ENCODE data around the gene SRBD1. TPM values are rescaled to one million over a fixed set of nuclear protein-coding genes. Genes with fewer than 3 reads are reported as not detected.

Gene SRBD1
- total RNA-seq, 1 experiment from 2014 or later: 19.8 TPM

GRCh38 chr2:45494275-45494977 lies 116.6 kb downstream of the SRBD1 start:
- TF ChIP-seq CTCF (conservative IDR thresholded peaks at IDR 0.05; ENCODE audit: low read depth, low read length) (peak; percentile 89), EZH2phosphoT487 (IDR thresholded peaks at IDR 0.05; ENCODE audit: borderline replicate concordance, low read length) (no peak)
- ChIA-PET CTCF (interaction anchor here (1.1 to 1.5 kb wide), 2 partner anchors 257 to 470 kb away, joined by 4 to 7 read pairs; no protein-coding TSS in a partner anchor), POLR2A (ENCODE audit: unreplicated experiment) (no interaction called here)
- no peak overlapping the region for H3K4me3 ChIP-seq (ENCODE audit: low read length)
- H3K27me3 ChIP-seq (ENCODE audit: low read length): no peaks in the 10 kb centered on the region
- H3F3A ChIP-seq (ENCODE audit: low read length, unreplicated experiment): no peaks in the 10 kb centered on the region
- H3K9me2 ChIP-seq (replicated peaks; ENCODE audit: low read length): no peaks in the 10 kb centered on the region
- H3K79me2 ChIP-seq (ENCODE audit: low read length): no peaks in the 10 kb centered on the region
- H3K4me1 ChIP-seq (ENCODE audit: insufficient read depth, low read length): peaks cover 5% of the 10 kb centered on the region
- peak overlapping the region; percentile 43; the same call in 1 of the 2 replicates for H3K9ac ChIP-seq (ENCODE audit: low read length)
- no peaks in the 10 kb centered on the region for H3K36me3 ChIP-seq (ENCODE audit: low read depth, low read length)
- intact Hi-C loops (cut with micrococcal nuclease): loop anchor here (1.0 to 2.0 kb wide), 4 partner anchors 256 to 513 kb away; no protein-coding TSS in a partner anchor
- H3K27ac ChIP-seq (ENCODE audit: low read length): peak overlapping the region; percentile 38
- ATAC-seq (peak; percentile 40; the same call in 1 of the 2 replicates), DNase-seq (peak; percentile 83)
- BruUV-seq (replicated peaks): no TSS peak
- no peak overlapping the region for H2AFZ ChIP-seq (ENCODE audit: low read length)
- no peaks in the 10 kb centered on the region for H3K9me3 ChIP-seq (ENCODE audit: low read length)
- H3K4me2 ChIP-seq (ENCODE audit: low read length): no peak overlapping the region
- no peaks in the 10 kb centered on the region for H4K20me1 ChIP-seq (ENCODE audit: low read length)

- Histone ChIP-seq H3K9me2 (replicated peaks; ENCODE audit: low read length) (no peaks in the 10 kb centered on the region), H3K9me3 (ENCODE audit: low read length) (no peaks in the 10 kb centered on the region), H3K4me3 (ENCODE audit: low read length) (no peak overlapping the region), H3K36me3 (ENCODE audit: low read depth, low read length) (no peaks in the 10 kb centered on the region), H4K20me1 (ENCODE audit: low read length) (no peaks in the 10 kb centered on the region), H3F3A (ENCODE audit: low read length, unreplicated experiment) (no peaks in the 10 kb centered on the region), H3K4me2 (ENCODE audit: low read length) (no peak overlapping the region), H3K4me1 (ENCODE audit: insufficient read depth, low read length) (no peaks in the 10 kb centered on the region), H3K79me2 (ENCODE audit: low read length) (no peaks in the 10 kb centered on the region), H3K9ac (ENCODE audit: low read length) (no peak overlapping the region), H2AFZ (ENCODE audit: low read length) (no peak overlapping the region), H3K27me3 (ENCODE audit: low read length) (no peaks in the 10 kb centered on the region), H3K27ac (ENCODE audit: low read length) (no peak overlapping the region)
- no TSS peak for BruUV-seq (replicated peaks)
- DNase-seq: no peak
- no peak for ATAC-seq
- no peak for TF ChIP-seq EZH2 (IDR thresholded peaks at IDR 0.05; ENCODE audit: low read length, unreplicated experiment)
- intact Hi-C loops (cut with micrococcal nuclease): loop anchor here (5.0 kb wide), 1 partner anchor 203 kb away; no protein-coding TSS in a partner anchor
- ChIA-PET POLR2A (ENCODE audit: unreplicated experiment) (no interaction called here), CTCF (interaction anchor here (0.6 to 0.7 kb wide), 2 partner anchors 21 to 24 kb away, joined by 3 read pairs; no protein-coding TSS in a partner anchor)
Measured at GRCh38 chr2:45484965-45485364, 126.1 kb downstream of the SRBD1 start.

- H3K4me1 ChIP-seq (ENCODE audit: insufficient read depth, low read length): no peaks in the 10 kb centered on the region
- H3K79me2 ChIP-seq (ENCODE audit: low read length): no peaks in the 10 kb centered on the region
- no peaks in the 10 kb centered on the region for H3F3A ChIP-seq (ENCODE audit: low read length, unreplicated experiment)
- no peaks in the 10 kb centered on the region for H3K9me2 ChIP-seq (replicated peaks; ENCODE audit: low read length)
- intact Hi-C loops (cut with micrococcal nuclease): no loop called here
- H3K36me3 ChIP-seq (ENCODE audit: low read depth, low read length): no peaks in the 10 kb centered on the region
- H4K20me1 ChIP-seq (ENCODE audit: low read length): no peaks in the 10 kb centered on the region
- CTCF ChIA-PET: interaction anchor here (0.7 kb wide), 1 partner anchor 390 kb away, joined by 3 read pairs; no protein-coding TSS in a partner anchor
- no peak overlapping the region for H3K4me3 ChIP-seq (ENCODE audit: low read length)
- no TSS peak for BruUV-seq (replicated peaks)
- no peaks in the 10 kb centered on the region for H3K27me3 ChIP-seq (ENCODE audit: low read length)
- no peak overlapping the region for H3K9ac ChIP-seq (ENCODE audit: low read length)
- POLR2A ChIA-PET (ENCODE audit: unreplicated experiment): no interaction called here
- DNase-seq: peak; percentile 29
- no peak overlapping the region for H2AFZ ChIP-seq (ENCODE audit: low read length)
- no peak overlapping the region for H3K4me2 ChIP-seq (ENCODE audit: low read length)
- TF ChIP-seq CTCF (conservative IDR thresholded peaks at IDR 0.05; ENCODE audit: low read depth, low read length) (peak; percentile 56), EZH2phosphoT487 (IDR thresholded peaks at IDR 0.05; ENCODE audit: borderline replicate concordance, low read length) (no peak), EZH2 (IDR thresholded peaks at IDR 0.05; ENCODE audit: low read length, unreplicated experiment) (no peak)
- ATAC-seq: no peak
- no peak overlapping the region for H3K27ac ChIP-seq (ENCODE audit: low read length)
- H3K9me3 ChIP-seq (ENCODE audit: low read length): no peaks in the 10 kb centered on the region
Measured at GRCh38 chr2:45483997-45484396, 127.1 kb downstream of the SRBD1 start.

Measured in PC-3 (cell line).